ENCODE measurements around the gene EDN1. TPM values are rescaled to one million over a fixed set of nuclear protein-coding genes. Genes with fewer than 3 reads are reported as not detected.

The EDN1 gene
- total and polyA plus RNA-seq, 10 of the 15 experiments (the other 5 are each of a cell fraction or from before 2014, with no cell fraction given) = 2.0 to 6.6 (median 3.1) TPM

DNA sequence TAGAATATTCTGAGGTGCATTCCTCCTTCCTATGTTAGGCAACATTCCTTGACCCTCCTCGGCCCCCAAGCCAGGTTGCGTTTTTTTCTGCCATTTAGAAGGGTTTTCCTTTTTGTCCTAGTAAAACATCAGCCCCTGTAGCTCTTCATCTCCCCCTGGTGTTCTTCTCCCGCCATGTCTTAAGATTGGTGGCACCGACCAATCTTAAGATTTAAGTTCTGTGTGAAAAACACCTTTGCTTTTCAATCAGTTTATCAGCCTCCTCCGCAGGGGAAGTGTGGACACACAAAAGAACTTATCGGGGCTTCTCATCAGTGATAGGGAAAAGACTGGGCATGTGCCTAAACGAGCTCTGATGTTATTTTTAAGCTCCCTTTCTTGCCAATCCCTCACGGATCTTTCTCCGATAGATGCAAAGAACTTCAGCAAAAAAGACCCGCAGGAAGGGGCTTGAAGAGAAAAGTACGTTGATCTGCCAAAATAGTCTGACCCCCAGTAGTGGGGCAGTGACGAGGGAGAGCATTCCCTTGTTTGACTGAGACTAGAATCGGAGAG, 719 bp upstream of the EDN1 start (continued):
- TF ChIP-seq, protein P1, sequence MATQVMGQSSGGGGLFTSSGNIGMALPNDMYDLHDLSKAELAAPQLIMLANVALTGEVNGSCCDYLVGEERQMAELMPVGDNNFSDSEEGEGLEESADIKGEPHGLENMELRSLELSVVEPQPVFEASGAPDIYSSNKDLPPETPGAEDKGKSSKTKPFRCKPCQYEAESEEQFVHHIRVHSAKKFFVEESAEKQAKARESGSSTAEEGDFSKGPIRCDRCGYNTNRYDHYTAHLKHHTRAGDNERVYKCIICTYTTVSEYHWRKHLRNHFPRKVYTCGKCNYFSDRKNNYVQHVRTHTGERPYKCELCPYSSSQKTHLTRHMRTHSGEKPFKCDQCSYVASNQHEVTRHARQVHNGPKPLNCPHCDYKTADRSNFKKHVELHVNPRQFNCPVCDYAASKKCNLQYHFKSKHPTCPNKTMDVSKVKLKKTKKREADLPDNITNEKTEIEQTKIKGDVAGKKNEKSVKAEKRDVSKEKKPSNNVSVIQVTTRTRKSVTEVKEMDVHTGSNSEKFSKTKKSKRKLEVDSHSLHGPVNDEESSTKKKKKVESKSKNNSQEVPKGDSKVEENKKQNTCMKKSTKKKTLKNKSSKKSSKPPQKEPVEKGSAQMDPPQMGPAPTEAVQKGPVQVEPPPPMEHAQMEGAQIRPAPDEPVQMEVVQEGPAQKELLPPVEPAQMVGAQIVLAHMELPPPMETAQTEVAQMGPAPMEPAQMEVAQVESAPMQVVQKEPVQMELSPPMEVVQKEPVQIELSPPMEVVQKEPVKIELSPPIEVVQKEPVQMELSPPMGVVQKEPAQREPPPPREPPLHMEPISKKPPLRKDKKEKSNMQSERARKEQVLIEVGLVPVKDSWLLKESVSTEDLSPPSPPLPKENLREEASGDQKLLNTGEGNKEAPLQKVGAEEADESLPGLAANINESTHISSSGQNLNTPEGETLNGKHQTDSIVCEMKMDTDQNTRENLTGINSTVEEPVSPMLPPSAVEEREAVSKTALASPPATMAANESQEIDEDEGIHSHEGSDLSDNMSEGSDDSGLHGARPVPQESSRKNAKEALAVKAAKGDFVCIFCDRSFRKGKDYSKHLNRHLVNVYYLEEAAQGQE (IDR thresholded peaks at IDR 0.05; ENCODE audit: low read depth, low read length) = no peak
- no peak for TF ChIP-seq HDAC6 (IDR thresholded peaks at IDR 0.05; ENCODE audit: unreplicated experiment)
- TF ChIP-seq PML (IDR thresholded peaks at IDR 0.05; ENCODE audit: low read length) = no peak
- TF ChIP-seq POLR2AphosphoS5 (IDR thresholded peaks at IDR 0.05; ENCODE audit: low read length) = no peak
- TF ChIP-seq ZNF217 (IDR thresholded peaks at IDR 0.05) = no peak
- no peak for TF ChIP-seq NBN (IDR thresholded peaks at IDR 0.05)
- TF ChIP-seq, protein P2, sequence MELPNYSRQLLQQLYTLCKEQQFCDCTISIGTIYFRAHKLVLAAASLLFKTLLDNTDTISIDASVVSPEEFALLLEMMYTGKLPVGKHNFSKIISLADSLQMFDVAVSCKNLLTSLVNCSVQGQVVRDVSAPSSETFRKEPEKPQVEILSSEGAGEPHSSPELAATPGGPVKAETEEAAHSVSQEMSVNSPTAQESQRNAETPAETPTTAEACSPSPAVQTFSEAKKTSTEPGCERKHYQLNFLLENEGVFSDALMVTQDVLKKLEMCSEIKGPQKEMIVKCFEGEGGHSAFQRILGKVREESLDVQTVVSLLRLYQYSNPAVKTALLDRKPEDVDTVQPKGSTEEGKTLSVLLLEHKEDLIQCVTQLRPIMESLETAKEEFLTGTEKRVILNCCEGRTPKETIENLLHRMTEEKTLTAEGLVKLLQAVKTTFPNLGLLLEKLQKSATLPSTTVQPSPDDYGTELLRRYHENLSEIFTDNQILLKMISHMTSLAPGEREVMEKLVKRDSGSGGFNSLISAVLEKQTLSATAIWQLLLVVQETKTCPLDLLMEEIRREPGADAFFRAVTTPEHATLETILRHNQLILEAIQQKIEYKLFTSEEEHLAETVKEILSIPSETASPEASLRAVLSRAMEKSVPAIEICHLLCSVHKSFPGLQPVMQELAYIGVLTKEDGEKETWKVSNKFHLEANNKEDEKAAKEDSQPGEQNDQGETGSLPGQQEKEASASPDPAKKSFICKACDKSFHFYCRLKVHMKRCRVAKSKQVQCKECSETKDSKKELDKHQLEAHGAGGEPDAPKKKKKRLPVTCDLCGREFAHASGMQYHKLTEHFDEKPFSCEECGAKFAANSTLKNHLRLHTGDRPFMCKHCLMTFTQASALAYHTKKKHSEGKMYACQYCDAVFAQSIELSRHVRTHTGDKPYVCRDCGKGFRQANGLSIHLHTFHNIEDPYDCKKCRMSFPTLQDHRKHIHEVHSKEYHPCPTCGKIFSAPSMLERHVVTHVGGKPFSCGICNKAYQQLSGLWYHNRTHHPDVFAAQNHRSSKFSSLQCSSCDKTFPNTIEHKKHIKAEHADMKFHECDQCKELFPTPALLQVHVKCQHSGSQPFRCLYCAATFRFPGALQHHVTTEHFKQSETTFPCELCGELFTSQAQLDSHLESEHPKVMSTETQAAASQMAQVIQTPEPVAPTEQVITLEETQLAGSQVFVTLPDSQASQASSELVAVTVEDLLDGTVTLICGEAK (IDR thresholded peaks at IDR 0.05; ENCODE audit: borderline replicate concordance) = no peak
- peak; percentile 23; the same call in 1 of the 2 replicates for TF ChIP-seq RB1 (IDR thresholded peaks at IDR 0.05; ENCODE audit: borderline replicate concordance)
- no peak for TF ChIP-seq SUPT20H (IDR thresholded peaks at IDR 0.05; ENCODE audit: borderline replicate concordance, control insufficient read depth, low read depth, low read length)
- TF ChIP-seq RAD51 (IDR thresholded peaks at IDR 0.05) = no peak
- TF ChIP-seq, protein P3, sequence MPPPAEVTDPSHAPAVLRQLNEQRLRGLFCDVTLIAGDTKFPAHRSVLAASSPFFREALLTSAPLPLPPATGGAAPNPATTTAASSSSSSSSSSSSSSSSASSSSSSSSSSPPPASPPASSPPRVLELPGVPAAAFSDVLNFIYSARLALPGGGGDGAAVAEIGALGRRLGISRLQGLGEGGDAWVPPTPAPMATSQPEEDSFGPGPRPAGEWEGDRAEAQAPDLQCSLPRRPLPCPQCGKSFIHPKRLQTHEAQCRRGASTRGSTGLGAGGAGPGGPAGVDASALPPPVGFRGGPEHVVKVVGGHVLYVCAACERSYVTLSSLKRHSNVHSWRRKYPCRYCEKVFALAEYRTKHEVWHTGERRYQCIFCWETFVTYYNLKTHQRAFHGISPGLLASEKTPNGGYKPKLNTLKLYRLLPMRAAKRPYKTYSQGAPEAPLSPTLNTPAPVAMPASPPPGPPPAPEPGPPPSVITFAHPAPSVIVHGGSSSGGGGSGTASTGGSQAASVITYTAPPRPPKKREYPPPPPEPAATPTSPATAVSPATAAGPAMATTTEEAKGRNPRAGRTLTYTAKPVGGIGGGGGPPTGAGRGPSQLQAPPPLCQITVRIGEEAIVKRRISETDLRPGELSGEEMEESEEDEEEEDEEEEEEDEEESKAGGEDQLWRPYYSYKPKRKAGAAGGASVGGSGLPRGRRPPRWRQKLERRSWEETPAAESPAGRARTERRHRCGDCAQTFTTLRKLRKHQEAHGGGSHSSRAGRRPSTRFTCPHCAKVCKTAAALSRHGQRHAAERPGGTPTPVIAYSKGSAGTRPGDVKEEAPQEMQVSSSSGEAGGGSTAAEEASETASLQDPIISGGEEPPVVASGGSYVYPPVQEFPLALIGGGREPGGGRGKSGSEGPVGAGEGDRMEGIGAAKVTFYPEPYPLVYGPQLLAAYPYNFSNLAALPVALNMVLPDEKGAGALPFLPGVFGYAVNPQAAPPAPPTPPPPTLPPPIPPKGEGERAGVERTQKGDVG (CRISPR knock-in tag; IDR thresholded peaks at IDR 0.05) = no peak
- 0 out of 2 replicates have a peak, but pooled peaks have one; percentile 11 for TF ChIP-seq IKZF1 (conservative IDR thresholded peaks at IDR 0.05)
- TF ChIP-seq BCL11A (IDR thresholded peaks at IDR 0.05; ENCODE audit: low read depth, low read length) = no peak
- TF ChIP-seq MTA2 (IDR thresholded peaks at IDR 0.05; ENCODE audit: low read depth) = no peak
- TF ChIP-seq FOXK2 (IDR thresholded peaks at IDR 0.05) = no peak
- TF ChIP-seq RUNX3 (IDR thresholded peaks at IDR 0.05; ENCODE audit: low read length) = peak; percentile 34; the same call in 1 of the 2 replicates
- no peak for TF ChIP-seq MYB (IDR thresholded peaks at IDR 0.05; ENCODE audit: borderline replicate concordance, low read depth, low read length)
- TF ChIP-seq JUND (IDR thresholded peaks at IDR 0.05; ENCODE audit: low read depth, low read length) = no peak
- TF ChIP-seq NR2C1 (IDR thresholded peaks at IDR 0.05) = no peak
- TF ChIP-seq ZBED1 (IDR thresholded peaks at IDR 0.05; ENCODE audit: borderline replicate concordance) = no peak
- no peak for TF ChIP-seq MXI1 (IDR thresholded peaks at IDR 0.05; ENCODE audit: low read depth, low read length)
- TF ChIP-seq LARP7 (IDR thresholded peaks at IDR 0.05) = no peak
- no peak for TF ChIP-seq CHD1 (IDR thresholded peaks at IDR 0.05; ENCODE audit: low read depth, low read length)
